GM12878 (cell line): Measurements from ENCODE around the gene DIAPH1. TPM values are rescaled to one million over a fixed set of nuclear protein-coding genes. Genes with fewer than 3 reads are reported as not detected.

Source experiments
- CHD4 ChIP-seq: fragments of 200-600 bp; sonication (generic); IDR thresholded peaks from 2 replicates; pipeline ENCODE4 v1.6.1; 2016; ENCODE audit warnings: mild to moderate bottlenecking
- CREM ChIP-seq: IDR thresholded peaks from 2 replicates; pipeline ENCODE4 v1.6.1; 2014; ENCODE audit warnings: antibody characterized with exemption, low read depth
- HDGF ChIP-seq: fragments of 450-650 bp; IDR thresholded peaks from 2 replicates; pipeline ENCODE4 v1.6.1; 2016; ENCODE audit warnings: antibody characterized with exemption
- MEF2A ChIP-seq: IDR thresholded peaks from 2 replicates; pipeline ENCODE4 v1.6.1; 2011; ENCODE audit warnings: low read depth, mild to moderate bottlenecking, low read length, moderate library complexity; ENCODE audit not compliant: insufficient read depth
- NR2C1 ChIP-seq: fragments of 450-650 bp; IDR thresholded peaks from 2 replicates; pipeline ENCODE4 v1.6.1; 2017; ENCODE audit warnings: antibody characterized with exemption, mild to moderate bottlenecking, moderate library complexity
- POLR2AphosphoS5 ChIP-seq: IDR thresholded peaks from 2 replicates; pipeline ENCODE4 v1.6.1; 2011; ENCODE audit warnings: mild to moderate bottlenecking, low read length, inconsistent platforms
- POU2F2 ChIP-seq: IDR thresholded peaks from 3 replicates; pipeline ENCODE4 v1.6.1; 2011; ENCODE audit warnings: low read depth, mild to moderate bottlenecking, low read length, borderline replicate concordance
- RELA ChIP-seq: fragments of 450-650 bp; IDR thresholded peaks from 2 replicates; pipeline ENCODE4 v1.8.0; 2014; ENCODE audit warnings: borderline replicate concordance; ENCODE audit not compliant: partially characterized antibody
- RUNX3 ChIP-seq: IDR thresholded peaks from 2 replicates; pipeline ENCODE4 v1.6.1; 2012; ENCODE audit warnings: low read length, inconsistent platforms
- STAT3 ChIP-seq: IDR thresholded peaks from 2 replicates; pipeline ENCODE4 v1.6.1; 2011; ENCODE audit warnings: low read depth, low read length, improper control_type of control experiment
- ZNF217 ChIP-seq: fragments of 450-650 bp; IDR thresholded peaks from 2 replicates; pipeline ENCODE4 v1.6.1; 2017; ENCODE audit warnings: antibody characterized with exemption, mild to moderate bottlenecking
- ZZZ3 ChIP-seq: IDR thresholded peaks from 2 replicates; pipeline ENCODE4 v1.6.1; 2011; ENCODE audit warnings: low read depth; ENCODE audit not compliant: control insufficient read depth, insufficient read length
- polyA plus RNA-seq, 11 experiments: library from polyadenylated mRNA; depleted of rRNA in 4 of 11; unstranded in 6 of 11; stranded (reverse) in 5 of 11; fragments of >200 nt; fragmentation: Nextera tagmentation in 4 of 11; fragmentation: Illumina TruSeq in 1 of 11; extraction: Ambion mirVana in 4 of 11; extraction: Trizol in 1 of 11; gene quantifications; 1 replicate in 1 of 11; 2 replicates in 10 of 11; pipeline versions ENCODE4 v1.2.1 to v1.2.3, GENCODE V29; 2011 to 2016; ENCODE audit warnings: inconsistent platforms in 2 of 11, missing spikeins in 2 of 11, low read depth in 1 of 11
- total RNA-seq, 4 experiments: library from RNA; depleted of rRNA in 3 of 4; stranded (reverse); fragments of >200 nt in 3 of 4; fragmentation: Illumina TruSeq in 1 of 4; extraction: Trizol in 1 of 4; gene quantifications; 2 replicates each; pipeline versions ENCODE4 v1.2.1 to v1.2.3, GENCODE V29; 2013 to 2021
- TF ChIP-seq, protein P1 (sequence below): IDR thresholded peaks from 2 replicates; pipeline ENCODE4 v1.6.1; 2012; ENCODE audit warnings: improper control_type of control experiment, low read depth, low read length; ENCODE audit not compliant: insufficient replicate concordance
- TF ChIP-seq, protein P2 (sequence below): fragments of 450-650 bp; IDR thresholded peaks from 2 replicates; pipeline ENCODE4 v1.6.1; 2018; ENCODE audit warnings: borderline replicate concordance, mild to moderate bottlenecking; ENCODE audit not compliant: partially characterized antibody
- TF ChIP-seq, protein P3 (sequence below): IDR thresholded peaks from 2 replicates; pipeline ENCODE4 v1.6.1; 2011; ENCODE audit warnings: borderline replicate concordance, low read depth, mild to moderate bottlenecking, moderate library complexity, mixed read lengths, low read length; ENCODE audit not compliant: insufficient read depth; ENCODE audit errors: extremely low read length
- TF ChIP-seq, protein P4 (sequence below): fragments of 450-650 bp; IDR thresholded peaks from 2 replicates; pipeline ENCODE4 v1.6.1; 2016; ENCODE audit warnings: mild to moderate bottlenecking
- TF ChIP-seq, protein P5 (sequence below): fragments of 450-650 bp; IDR thresholded peaks from 2 replicates; pipeline ENCODE4 v1.6.1; 2017; ENCODE audit warnings: low read depth, mild to moderate bottlenecking, moderate library complexity

DIAPH1 gene
- total and polyA plus RNA-seq, 10 of the 15 experiments (the other 5 are each of a cell fraction or from before 2014, with no cell fraction given), result 37.8 to 168 (median 59.0) TPM

DNA sequence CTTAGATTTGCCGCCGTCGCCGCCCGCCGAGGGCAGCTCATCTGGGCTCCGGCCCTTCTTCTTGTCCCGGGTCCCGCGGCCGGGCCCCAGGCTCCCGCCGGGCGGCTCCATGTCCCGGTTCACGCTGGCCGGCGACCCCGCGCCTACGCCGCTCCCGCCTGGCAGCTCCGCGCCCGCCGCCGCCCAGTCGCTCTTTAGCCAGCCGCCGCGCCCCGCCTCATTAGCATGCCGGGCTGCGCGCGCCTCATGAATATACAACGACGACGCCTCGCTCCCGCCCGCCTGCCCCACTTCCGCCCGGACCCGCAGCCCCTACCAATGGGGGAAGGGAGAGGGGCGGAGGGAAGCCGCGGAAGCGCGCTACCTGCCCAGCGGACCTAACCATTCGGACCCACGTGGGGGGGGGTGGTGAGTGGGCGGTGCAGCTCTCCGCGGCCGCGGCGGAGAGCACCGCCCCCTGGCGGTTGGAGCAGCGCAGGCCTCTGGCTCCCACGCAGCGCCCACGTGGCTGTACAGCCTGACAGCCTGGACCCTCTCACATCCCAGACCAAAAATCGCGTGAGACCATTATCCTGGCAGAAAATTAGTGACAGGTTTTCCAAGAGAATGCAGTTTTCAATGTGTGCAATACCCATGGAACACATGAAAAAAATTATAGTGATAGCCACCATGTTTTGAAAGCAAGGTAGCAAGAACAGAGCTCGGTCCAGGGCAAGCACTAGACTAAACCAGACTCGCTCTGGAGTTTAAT lies at the start of gene DIAPH1 (continued):
- TF ChIP-seq, protein P1, sequence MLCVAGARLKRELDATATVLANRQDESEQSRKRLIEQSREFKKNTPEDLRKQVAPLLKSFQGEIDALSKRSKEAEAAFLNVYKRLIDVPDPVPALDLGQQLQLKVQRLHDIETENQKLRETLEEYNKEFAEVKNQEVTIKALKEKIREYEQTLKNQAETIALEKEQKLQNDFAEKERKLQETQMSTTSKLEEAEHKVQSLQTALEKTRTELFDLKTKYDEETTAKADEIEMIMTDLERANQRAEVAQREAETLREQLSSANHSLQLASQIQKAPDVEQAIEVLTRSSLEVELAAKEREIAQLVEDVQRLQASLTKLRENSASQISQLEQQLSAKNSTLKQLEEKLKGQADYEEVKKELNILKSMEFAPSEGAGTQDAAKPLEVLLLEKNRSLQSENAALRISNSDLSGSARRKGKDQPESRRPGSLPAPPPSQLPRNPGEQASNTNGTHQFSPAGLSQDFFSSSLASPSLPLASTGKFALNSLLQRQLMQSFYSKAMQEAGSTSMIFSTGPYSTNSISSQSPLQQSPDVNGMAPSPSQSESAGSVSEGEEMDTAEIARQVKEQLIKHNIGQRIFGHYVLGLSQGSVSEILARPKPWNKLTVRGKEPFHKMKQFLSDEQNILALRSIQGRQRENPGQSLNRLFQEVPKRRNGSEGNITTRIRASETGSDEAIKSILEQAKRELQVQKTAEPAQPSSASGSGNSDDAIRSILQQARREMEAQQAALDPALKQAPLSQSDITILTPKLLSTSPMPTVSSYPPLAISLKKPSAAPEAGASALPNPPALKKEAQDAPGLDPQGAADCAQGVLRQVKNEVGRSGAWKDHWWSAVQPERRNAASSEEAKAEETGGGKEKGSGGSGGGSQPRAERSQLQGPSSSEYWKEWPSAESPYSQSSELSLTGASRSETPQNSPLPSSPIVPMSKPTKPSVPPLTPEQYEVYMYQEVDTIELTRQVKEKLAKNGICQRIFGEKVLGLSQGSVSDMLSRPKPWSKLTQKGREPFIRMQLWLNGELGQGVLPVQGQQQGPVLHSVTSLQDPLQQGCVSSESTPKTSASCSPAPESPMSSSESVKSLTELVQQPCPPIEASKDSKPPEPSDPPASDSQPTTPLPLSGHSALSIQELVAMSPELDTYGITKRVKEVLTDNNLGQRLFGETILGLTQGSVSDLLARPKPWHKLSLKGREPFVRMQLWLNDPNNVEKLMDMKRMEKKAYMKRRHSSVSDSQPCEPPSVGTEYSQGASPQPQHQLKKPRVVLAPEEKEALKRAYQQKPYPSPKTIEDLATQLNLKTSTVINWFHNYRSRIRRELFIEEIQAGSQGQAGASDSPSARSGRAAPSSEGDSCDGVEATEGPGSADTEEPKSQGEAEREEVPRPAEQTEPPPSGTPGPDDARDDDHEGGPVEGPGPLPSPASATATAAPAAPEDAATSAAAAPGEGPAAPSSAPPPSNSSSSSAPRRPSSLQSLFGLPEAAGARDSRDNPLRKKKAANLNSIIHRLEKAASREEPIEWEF, result peak; percentile 28
- no peak for TF ChIP-seq CHD4
- TF ChIP-seq, protein P2, sequence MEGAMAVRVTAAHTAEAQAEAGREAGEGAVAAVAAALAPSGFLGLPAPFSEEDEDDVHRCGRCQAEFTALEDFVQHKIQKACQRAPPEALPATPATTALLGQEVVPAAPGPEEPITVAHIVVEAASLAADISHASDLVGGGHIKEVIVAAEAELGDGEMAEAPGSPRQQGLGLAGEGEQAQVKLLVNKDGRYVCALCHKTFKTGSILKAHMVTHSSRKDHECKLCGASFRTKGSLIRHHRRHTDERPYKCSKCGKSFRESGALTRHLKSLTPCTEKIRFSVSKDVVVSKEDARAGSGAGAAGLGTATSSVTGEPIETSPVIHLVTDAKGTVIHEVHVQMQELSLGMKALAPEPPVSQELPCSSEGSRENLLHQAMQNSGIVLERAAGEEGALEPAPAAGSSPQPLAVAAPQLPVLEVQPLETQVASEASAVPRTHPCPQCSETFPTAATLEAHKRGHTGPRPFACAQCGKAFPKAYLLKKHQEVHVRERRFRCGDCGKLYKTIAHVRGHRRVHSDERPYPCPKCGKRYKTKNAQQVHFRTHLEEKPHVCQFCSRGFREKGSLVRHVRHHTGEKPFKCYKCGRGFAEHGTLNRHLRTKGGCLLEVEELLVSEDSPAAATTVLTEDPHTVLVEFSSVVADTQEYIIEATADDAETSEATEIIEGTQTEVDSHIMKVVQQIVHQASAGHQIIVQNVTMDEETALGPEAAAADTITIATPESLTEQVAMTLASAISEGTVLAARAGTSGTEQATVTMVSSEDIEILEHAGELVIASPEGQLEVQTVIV, result peak; percentile 86
- no peak for TF ChIP-seq STAT3
- peak; percentile 75; the same call in 1 of the 2 replicates for TF ChIP-seq CREM
- peak; percentile 88 for TF ChIP-seq MEF2A
- TF ChIP-seq ZNF217, result no peak
- peak; percentile 63; the same call in 1 of the 2 replicates for TF ChIP-seq POLR2AphosphoS5
- peak; percentile 56 for TF ChIP-seq RELA
- TF ChIP-seq POU2F2, result peak; percentile 97
- TF ChIP-seq, protein P3, sequence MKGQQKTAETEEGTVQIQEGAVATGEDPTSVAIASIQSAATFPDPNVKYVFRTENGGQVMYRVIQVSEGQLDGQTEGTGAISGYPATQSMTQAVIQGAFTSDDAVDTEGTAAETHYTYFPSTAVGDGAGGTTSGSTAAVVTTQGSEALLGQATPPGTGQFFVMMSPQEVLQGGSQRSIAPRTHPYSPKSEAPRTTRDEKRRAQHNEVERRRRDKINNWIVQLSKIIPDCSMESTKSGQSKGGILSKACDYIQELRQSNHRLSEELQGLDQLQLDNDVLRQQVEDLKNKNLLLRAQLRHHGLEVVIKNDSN, result peak; percentile 84
- 0 out of 2 replicates have a peak, but pooled peaks have one; percentile 23 for TF ChIP-seq HDGF
- TF ChIP-seq, protein P4, sequence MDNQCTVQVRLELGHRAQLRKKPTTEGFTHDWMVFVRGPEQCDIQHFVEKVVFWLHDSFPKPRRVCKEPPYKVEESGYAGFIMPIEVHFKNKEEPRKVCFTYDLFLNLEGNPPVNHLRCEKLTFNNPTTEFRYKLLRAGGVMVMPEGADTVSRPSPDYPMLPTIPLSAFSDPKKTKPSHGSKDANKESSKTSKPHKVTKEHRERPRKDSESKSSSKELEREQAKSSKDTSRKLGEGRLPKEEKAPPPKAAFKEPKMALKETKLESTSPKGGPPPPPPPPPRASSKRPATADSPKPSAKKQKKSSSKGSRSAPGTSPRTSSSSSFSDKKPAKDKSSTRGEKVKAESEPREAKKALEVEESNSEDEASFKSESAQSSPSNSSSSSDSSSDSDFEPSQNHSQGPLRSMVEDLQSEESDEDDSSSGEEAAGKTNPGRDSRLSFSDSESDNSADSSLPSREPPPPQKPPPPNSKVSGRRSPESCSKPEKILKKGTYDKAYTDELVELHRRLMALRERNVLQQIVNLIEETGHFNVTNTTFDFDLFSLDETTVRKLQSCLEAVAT, result 0 out of 2 replicates have a peak, but pooled peaks have one; percentile 28
- TF ChIP-seq RUNX3, result peak; percentile 87
- TF ChIP-seq ZZZ3, result no peak
- TF ChIP-seq NR2C1, result peak; percentile 50
- TF ChIP-seq, protein P5, sequence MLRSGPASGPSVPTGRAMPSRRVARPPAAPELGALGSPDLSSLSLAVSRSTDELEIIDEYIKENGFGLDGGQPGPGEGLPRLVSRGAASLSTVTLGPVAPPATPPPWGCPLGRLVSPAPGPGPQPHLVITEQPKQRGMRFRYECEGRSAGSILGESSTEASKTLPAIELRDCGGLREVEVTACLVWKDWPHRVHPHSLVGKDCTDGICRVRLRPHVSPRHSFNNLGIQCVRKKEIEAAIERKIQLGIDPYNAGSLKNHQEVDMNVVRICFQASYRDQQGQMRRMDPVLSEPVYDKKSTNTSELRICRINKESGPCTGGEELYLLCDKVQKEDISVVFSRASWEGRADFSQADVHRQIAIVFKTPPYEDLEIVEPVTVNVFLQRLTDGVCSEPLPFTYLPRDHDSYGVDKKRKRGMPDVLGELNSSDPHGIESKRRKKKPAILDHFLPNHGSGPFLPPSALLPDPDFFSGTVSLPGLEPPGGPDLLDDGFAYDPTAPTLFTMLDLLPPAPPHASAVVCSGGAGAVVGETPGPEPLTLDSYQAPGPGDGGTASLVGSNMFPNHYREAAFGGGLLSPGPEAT, result peak; percentile 61; the same call in 1 of the 2 replicates
